ENCODE data around the gene B3GALT2. TPM values are rescaled to one million over a fixed set of nuclear protein-coding genes. Genes with fewer than 3 reads are reported as not detected.

Gene B3GALT2
- total RNA-seq, 1 experiment from 2014 or later, result not detected

GRCh38 chr1:193141804-193142203 lies 44.6 kb downstream of the B3GALT2 start:
- no peak overlapping the region for H2BK5ac ChIP-seq (ENCODE audit: insufficient read length, low read length)
- H3K9ac ChIP-seq (ENCODE audit: extremely low read depth, insufficient read length, low read length), result peak overlapping the region; percentile 33
- no peak for DNase-seq
- no peak overlapping the region for H3K14ac ChIP-seq (ENCODE audit: insufficient read depth, low read length)
- H4K5ac ChIP-seq (ENCODE audit: insufficient read length, low read depth, low read length), result no peak overlapping the region
- no peaks in the 10 kb centered on the region for H3K23me2 ChIP-seq (ENCODE audit: insufficient read length, low read depth, low read length, poor library complexity, severe bottlenecking)
- H2BK20ac ChIP-seq (ENCODE audit: low read depth, low read length, poor library complexity, severe bottlenecking), result no peak overlapping the region
- no peaks in the 10 kb centered on the region for H3K9me3 Mint-ChIP-seq
- WGBS (ENCODE audit: extremely low coverage, insufficient read length, low lambda C conversion rate), result no CpG with 5 or more reads among the region's 3 CpGs
- no peaks in the 10 kb centered on the region for H3K79me2 ChIP-seq (ENCODE audit: insufficient read depth, low read length)
- no peak overlapping the region for H2BK12ac ChIP-seq (ENCODE audit: insufficient read length, low read depth, low read length)
- TF ChIP-seq, protein P1, sequence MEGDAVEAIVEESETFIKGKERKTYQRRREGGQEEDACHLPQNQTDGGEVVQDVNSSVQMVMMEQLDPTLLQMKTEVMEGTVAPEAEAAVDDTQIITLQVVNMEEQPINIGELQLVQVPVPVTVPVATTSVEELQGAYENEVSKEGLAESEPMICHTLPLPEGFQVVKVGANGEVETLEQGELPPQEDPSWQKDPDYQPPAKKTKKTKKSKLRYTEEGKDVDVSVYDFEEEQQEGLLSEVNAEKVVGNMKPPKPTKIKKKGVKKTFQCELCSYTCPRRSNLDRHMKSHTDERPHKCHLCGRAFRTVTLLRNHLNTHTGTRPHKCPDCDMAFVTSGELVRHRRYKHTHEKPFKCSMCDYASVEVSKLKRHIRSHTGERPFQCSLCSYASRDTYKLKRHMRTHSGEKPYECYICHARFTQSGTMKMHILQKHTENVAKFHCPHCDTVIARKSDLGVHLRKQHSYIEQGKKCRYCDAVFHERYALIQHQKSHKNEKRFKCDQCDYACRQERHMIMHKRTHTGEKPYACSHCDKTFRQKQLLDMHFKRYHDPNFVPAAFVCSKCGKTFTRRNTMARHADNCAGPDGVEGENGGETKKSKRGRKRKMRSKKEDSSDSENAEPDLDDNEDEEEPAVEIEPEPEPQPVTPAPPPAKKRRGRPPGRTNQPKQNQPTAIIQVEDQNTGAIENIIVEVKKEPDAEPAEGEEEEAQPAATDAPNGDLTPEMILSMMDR (conservative IDR thresholded peaks at IDR 0.05), result no peak
- H2BK15ac ChIP-seq (ENCODE audit: low read depth, low read length), result no peak overlapping the region
- peaks cover 4% of the 10 kb centered on the region; the same call in 1 of the 2 replicates for H3K4me1 ChIP-seq (ENCODE audit: insufficient read depth, low read length)
- no peak overlapping the region for H4K8ac ChIP-seq (replicated peaks; ENCODE audit: insufficient read length, low read depth, low read length)
- H3K18ac ChIP-seq (ENCODE audit: insufficient read length, low read depth, low read length), result no peak overlapping the region
- H3K4me3 Mint-ChIP-seq, result no peak overlapping the region
- no peak overlapping the region for H2AK5ac ChIP-seq (ENCODE audit: insufficient read length, low read length)
- H3K27ac Mint-ChIP-seq, result peak overlapping the region in 2 of 3 experiments; percentile 17 to 18; a peak in 2 of 7 replicates
- H4K91ac ChIP-seq (ENCODE audit: insufficient read length, low read depth, low read length), result no peak overlapping the region
- no peak overlapping the region for H3T11ph ChIP-seq (ENCODE audit: low read length)
- H3K27me3 ChIP-seq (ENCODE audit: insufficient read depth, low read length), result no peaks in the 10 kb centered on the region
- no peak overlapping the region for H3K56ac ChIP-seq (ENCODE audit: insufficient read length, low read depth, low read length)
- H3K36me3 Mint-ChIP-seq (ENCODE audit: insufficient read depth in 1 of 3, low read depth in 3 of 3), result peaks cover 41 to 61% (median 61%) of the 10 kb centered on the region in 3 experiments; a peak in 6 of 7 replicates
- no peaks in the 10 kb centered on the region for H3K27me3 Mint-ChIP-seq (ENCODE audit: low read depth)
- no peak overlapping the region for H2AFZ ChIP-seq (ENCODE audit: low read length)
- peaks cover 7 to 10% of the 10 kb centered on the region in 2 experiments for H3K4me1 Mint-ChIP-seq
- no peak overlapping the region for H3K4ac ChIP-seq (ENCODE audit: low read depth, low read length)
- H3K9me3 ChIP-seq (ENCODE audit: control insufficient read depth, low read depth, low read length), result no peaks in the 10 kb centered on the region
- no peak overlapping the region for H3K23ac ChIP-seq (ENCODE audit: insufficient read length, low read depth, low read length)
- H3K27ac ChIP-seq (ENCODE audit: insufficient read length, low read depth, low read length), result no peak overlapping the region
- no peaks in the 10 kb centered on the region for H4K20me1 ChIP-seq (ENCODE audit: control insufficient read depth, insufficient read depth, insufficient read length)
- no peaks in the 10 kb centered on the region for H3K79me1 ChIP-seq (ENCODE audit: insufficient read depth, low read depth, low read length, poor library complexity, severe bottlenecking)
- H2BK120ac ChIP-seq (ENCODE audit: low read depth, low read length, poor library complexity, severe bottlenecking), result no peak overlapping the region
- H3K4me2 ChIP-seq (ENCODE audit: insufficient read depth, insufficient read length, low read length), result no peak overlapping the region
